GM19025 (cell line): Measurements from ENCODE around the gene EIF4G3.

ENCODE experiments used
- ATAC-seq: cut with Tn5 transposase; IDR thresholded peaks from one replicate; pipeline ENCODE4 v1.9.1; 2021; ENCODE audit warnings: mild to moderate bottlenecking, low read depth, moderate library complexity; ENCODE audit not compliant: unreplicated experiment

Gene EIF4G3

DNA sequence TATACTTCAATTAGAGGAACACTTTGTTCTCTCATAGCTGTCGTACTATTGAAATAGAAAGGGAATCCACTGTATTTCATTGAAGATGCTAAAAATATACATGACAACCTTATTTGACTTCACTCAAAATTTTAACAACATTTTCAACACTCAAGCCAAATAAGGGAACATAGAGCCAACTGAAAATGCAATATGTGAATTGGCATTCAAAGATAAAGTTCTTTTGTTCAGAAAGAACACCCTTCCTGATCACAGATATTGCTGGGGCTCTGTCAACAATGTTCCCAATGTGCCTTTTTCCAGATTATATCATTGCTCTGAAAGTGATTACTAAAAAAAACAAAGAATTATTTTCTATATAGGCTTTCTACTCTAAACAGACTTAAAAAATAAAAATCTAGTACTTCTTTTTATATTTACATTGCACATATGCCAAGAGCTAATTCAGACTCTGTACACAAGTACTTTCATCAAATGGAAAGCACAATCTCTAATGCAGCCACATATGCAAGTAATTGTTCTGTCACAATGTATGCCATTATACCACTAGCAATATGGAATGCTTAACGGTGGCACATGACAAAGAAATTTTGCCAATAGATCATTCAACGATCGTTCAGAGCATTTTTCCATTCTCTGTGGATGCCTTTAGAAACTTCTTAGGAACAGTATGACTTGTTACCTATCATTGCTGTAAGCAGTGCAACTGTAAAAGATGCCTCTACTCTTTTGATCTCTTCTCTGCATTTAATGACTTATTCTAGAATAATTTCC is 171.0 kb downstream of the EIF4G3 start:
- no peak for ATAC-seq

DNA sequence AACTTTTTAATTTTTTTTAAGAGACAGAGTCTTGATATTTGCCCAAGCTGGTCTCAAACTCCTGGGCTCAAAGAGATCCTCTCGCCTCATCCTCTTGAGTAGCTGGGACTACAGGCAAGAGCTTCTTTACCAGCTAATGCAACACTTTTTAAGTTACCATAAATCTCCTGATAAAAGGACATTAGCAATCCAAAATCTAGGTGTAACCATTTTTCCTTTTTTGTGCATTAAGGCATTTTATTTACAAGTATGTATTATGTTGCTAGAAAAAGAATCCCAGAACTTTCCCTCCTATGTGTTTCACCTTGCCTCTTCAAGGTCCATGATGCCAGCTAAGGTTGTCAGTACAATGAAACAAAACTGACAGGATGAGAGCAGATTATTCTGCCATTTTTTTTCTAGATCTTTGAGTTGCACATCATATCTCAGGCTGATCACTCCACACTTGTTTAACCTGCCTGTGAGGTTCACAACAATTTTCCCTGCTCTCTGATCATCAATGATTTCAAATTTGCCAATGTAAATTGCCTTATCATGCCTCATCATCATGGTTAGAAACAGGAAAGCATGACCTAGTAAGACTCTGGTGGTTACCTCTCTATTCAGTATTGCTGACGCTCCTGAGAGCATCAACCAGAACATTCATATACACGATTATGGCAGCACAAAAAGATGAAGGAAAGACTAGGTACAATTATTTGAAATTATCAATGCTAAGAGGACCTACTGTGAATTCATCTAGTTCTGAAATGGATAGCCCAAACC is 173.2 kb downstream of the EIF4G3 start:
- ATAC-seq = no peak

DNA sequence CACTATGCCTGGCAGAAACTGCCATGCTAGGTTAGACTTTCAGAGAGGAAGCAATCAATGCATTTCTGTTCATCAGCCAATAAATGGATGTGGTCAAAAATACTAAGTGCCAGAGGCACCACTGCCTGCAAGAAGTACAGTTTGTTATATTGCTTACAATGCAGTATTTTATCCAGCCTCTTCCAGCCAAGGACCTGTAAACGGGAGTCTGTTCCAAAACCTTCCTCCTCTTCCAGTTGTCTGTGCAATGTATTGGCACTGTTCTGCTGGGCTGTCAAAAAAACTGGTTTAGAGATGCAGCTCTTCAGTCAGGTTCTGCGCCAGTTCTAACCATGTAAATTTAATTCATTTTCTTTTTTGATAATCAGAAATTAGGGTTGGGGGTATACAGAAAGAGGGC is 175.7 kb downstream of the EIF4G3 start:
- ATAC-seq = no peak

DNA sequence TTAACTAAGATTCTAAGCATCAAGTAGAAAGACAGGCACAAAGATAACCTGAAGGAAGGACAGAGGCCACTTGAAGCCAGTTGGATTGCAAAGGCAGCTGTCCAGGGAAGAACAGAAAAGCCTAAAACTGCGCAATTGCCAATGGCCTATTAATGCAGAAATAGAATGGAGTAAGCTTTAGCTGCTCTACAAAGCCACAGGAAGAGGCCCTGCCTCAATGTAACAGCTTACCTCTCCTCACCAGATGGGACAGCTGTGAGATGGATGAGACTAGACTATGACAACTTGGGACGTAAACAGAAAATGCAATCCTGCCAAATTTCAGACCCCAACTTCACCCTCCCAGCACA is 176.5 kb downstream of the EIF4G3 start:
- no peak for ATAC-seq

DNA sequence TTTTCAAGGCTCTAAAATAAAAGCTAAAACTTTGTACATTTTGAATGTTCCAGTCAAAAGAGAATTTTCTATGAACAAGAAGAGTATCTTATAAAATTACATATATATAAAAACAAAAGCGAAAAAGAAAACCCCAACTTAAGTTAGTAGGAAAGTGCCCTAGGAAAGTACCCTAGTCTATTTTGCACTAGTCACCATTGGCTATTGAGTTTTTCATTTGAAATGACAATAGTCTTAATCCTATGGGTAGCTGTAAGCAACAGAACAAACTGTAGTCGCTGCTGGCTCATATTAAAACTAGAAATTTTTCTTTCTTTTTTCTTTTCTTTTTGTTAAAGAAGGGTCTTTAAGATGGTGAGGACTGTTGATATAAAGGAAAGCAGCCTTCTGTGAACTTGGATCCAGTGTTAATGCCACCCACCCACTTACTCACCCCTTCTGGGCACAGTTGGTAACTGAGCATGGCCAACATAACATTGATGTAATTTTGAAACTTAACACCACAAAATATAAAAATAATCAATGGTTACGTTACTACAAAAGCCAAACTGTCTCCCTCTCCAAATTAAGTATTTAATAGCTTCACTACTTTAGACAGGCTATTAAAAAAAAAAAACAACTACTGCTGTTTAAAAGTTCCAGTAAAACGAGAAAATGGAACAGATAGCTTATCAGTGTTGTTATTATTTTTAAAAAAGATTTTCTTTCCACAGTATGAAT is 177.0 kb downstream of the EIF4G3 start:
- no peak for ATAC-seq

DNA sequence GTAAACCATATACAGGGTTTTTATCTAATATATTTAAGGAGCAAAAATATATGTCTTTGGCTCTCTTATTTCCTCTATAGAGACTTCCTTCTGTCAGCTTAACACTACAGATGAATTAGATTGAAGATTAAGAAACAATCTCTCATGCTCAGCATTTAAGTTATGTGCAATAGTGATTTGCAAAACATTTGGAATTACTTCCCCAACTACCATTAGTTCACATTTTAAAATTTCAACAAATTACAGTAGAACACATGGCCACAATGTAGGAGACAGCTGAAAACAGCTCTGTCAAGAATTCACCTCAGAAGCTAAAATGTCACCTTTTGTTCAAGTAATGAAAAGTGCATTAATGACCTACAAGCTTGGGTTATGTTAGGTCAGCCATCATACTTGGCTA is 177.9 kb downstream of the EIF4G3 start:
- no peak for ATAC-seq

DNA sequence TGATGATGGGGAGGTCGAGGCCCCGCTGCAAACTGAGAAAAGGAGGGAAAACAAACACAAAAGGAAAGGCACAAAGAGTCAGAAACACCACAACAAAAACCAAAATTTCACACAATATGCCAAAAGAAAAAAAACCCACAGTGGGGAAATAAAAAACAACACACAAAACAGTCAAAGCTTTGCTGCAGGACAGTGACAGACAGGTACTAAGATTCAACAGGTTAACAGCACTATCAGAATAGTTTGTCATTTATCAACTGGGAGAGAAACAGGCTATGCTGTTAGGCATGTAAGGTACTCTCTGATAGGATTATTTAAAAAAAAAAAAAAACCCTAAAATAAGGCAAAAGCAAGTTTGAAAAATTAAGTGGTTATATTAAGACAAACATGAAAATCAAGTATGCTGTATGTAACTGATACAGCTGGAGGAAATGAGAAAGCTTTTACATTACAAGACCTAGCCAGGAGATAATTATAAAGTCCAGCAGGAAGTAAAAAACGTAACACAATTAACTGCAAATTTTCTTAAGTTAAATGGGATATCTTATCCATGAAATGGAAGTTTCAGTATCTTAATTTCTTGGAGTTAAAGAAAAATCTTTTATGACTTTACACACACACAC is 179.0 kb downstream of the EIF4G3 start:
- ATAC-seq = no peak

DNA sequence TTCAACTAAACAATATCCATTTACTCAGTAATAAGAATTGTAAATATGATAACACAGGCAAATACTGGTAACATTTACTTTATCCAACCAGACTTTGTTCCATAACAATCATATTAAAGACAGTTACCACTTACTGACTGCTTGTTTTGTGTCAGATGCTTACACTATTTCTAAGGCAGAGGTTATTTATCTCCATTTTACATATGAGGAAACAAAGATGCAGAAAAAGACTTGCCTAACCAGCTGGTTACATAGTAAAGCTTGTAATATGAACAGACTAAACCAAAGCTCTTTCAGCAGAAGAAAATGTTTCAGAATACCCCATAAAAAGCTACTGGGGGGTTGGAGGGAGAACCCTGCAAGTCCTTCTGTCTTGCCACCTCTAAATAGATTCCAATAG is 180.1 kb downstream of the EIF4G3 start:
- ATAC-seq = no peak

DNA sequence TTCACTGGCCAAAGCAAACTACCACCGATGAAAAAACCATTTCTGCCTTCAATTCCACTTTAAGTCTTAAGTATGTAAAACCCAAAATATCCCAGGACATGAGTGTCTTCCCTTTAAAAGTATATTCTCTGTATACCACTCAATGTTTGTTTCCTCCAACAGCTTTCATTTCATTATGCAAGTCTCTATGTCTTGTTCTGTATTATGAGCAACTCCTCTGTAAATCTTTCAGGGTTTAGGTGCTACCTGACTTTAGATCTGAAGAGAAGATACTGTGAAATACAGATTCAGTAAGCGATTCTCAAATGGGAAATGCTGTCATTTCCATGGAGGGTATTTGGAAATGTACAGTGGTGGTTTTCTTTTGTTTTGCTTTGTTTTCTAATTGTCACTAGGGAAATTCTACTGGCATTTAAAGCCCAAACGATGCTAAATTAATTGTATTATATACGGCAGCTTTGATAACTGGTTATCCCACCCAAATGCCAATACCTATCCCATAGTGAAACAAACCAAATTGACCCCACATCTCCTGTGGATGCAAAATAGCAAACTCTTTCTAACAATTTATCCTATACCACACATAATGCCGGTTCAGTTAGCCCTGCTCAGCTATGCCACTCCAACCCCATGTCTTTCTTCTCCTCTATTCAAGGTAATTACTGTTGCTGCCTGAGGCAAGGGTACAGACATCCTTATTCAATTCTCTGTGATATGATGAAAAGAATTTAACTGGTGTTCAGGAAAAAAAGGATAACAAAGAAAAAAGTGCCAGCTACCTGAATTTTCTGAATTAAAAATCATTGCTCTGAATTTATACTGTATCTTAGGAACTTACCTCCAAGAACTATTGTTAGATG is 182.8 kb downstream of the EIF4G3 start:
- no peak for ATAC-seq

DNA sequence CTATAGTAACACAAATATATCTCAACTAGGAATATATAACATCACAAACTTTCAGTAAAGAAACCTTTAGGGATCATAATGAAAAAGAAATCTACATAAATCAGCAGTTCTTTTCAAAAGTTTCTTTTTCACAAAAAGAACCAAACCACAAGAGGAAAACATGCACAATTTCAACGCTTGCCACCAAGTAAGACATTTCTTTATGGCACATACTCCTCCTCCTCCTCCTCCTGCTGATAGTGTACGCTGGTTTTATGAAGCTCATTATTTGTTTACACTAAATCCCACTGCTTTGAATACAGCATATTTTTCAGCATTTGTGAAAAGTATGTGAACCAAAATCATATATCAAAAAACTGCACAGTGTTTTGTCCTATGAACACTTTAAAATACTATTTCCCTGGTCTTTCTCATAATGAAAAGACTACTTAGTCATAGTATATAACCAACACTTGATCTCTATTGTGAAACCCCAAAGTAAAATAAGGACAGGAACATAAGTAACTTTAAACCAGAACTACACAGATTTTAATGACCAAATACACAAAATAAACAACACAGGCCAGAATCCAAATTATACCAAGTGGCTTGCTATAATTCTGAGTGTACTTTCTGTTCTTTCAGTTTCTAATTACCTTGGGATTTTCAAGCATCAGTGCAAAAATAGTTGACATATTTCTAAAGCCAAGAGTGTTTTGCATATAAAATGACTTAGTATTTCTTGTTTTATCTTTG is 184.2 kb downstream of the EIF4G3 start:
- no peak for ATAC-seq

DNA sequence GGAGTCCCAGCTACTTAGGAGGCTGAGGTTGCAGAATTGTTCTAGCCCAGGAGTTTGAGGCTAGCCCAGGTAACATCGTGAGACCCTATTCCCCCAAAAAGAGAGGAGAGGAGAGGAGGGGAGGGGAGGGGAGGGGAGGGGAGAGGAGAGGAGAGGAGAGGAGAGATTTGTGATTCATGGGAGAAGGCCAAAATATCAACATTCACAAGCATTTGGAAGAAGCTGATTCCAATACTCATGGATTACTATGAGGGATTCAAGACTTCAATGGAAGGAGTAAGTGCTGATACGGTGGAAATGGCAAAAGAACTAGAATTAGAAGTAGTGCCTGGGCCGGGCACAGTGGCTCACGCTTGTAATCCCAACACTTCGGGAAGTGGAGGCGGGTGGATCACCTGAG is 187.8 kb downstream of the EIF4G3 start:
- ATAC-seq = no peak

DNA sequence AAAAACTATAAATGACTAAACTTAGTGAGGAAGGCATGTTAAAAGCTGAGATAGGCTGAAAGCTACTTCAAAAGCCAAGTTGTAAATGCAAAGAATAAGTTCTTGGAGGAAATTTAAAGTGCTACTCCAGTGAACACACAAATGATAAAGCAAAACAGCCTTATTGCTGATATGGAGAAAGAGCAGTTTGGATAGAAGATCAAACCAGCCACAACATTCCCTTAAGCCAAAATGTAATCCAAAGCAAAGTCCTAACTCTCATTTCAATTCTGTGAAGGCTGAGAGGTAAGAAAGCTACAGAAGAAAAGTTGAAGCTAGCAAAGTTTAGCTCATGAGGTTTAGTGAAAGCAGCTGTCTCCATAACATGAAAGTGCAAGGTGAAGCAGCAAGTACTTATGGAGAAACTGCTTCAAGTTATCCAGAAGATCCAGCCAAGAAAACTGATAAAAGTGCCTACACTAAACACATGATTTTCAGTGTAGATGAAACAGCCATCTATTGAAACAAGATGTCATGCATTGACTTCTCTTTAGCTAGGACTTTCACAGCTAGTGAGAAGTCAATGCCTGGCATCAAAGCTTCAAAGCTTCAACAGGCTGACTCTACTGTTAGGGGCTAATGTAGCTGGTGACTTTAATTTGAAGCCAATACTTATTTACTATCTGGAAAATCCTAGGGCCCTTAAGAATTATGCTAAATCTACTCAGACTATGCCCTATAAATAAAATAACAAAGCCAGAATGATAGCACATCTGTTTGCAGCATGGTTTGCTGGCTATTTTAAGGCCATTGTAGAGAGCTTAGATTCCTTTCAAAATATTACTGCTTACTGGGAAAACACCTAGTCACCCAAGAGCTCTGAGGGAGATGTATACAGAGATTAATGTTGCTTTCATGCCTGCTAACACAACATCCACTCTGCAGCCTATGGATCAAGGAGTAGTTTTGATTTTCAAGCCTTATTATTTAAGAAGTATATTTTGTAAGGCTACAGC is 188.6 kb downstream of the EIF4G3 start:
- no peak for ATAC-seq

DNA sequence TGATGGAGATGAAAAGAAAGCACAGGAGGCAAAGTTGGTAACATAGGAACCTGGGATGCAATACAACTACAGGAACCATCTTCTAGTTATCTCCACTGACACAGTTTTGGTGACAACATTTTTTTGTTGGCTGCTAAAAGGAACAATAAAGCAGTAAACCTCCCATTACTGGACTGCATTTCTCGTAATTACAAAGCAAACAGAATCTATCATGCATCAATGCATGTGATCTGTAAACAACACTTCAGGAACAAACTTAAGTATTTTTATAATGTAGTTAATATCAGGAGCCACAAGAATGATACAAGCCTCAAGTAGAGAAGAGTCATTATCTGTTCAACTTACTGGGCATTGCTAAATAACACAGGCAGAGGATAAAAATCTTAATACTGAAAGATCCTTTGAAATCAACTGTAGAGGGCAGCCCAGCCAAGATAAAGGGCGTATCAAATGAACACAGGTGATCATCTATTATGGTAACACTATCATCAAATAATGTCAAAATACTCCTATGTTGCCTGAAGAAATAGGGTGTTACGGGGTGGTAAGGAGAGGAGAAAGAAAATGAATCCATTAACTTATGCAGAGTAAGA is 193.3 kb downstream of the EIF4G3 start:
- ATAC-seq = no peak

DNA sequence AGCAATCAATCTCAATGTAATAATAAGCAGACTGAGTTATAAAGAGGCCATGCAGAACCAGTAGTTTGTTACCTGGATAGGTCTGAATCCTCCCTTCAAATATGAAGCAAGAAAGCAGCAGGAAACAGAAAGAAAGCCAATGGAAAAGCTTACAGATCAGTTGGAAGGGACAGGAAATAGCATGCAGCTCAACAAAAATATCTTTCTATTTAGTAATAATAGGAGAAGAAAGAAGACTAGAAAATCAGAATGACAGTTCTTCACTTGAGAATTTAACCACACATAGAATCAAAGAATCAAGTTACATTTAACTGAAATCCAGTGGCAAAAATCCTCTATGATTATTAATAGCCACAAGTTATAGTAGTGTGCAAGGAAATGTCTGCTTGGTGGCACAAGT is 194.4 kb downstream of the EIF4G3 start:
- no peak for ATAC-seq

DNA sequence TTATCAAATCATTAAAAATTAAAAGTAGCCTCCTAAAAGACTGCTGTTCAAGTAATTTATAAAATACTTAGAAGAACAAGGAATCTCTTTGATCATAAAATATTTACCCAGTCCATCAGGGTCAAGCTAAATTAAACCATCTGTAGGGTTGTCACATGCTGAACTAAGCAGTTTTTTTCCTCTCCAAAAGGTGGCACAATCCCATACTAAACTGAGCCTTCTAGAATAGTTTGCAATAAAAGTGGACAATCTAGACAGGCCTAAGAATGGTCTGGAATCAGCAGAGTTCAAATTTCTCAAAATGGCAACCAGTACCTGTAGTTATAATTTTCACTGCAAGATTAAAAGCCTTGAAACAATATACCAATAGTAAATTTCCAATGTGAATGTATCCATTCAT is 194.8 kb downstream of the EIF4G3 start:
- ATAC-seq = no peak

DNA sequence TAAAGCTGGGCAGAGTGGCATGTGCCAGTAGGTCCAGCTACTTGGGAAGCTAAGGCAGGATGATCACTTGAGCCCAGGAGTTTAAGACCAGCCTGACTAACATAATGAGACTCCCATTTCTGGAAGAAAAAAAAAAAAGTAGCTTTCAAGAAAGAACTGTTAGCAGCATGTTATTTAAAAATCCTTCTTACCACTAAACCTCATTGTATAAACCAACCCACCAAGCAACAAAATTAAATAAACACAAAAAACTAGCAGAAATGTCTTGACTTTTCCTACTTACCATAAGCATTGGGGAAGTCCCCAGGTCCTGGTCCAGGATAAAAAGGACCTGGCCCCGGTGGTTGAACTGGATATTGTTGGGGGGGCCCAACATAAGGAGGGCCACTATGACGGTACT is 196.6 kb downstream of the EIF4G3 start:
- ATAC-seq = no peak

DNA sequence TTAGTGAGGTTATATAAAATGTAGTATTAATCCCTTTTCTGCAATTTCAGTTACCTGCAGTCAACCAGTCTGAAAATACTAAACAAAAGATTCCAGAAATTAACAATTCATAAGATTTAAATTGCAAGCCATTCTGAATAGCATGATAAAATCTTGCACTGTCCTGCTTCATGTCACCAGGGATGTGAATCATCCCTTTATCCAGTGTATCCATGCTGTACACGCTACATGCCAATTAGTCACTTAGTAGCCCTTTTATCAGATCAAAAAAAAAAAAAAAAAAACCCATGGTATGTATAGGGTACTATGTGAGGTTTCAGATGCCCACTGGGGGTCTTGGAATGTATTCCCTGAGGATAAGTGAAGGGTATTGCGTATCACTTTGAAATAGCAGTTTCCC is 198.3 kb downstream of the EIF4G3 start:
- ATAC-seq = no peak

DNA sequence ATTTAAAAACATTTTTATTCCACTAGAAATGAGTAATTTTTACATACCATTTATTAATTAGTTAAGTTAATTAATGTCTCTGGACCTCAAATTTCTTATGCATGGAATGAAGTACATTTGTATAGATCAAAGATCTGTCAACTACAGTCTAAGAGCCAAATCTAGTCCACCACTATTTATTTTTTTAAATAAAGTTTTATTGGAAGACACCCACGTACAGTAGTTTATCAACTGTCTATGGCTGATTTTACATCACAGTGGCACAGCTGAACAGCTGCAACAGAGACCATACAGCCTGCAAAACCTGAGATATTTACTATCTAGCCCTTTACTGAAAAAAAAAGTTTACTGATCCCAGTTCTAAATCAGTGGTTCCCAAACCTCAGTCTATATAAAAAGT is 201.0 kb downstream of the EIF4G3 start:
- no peak for ATAC-seq
